Measurements from ENCODE around the gene ANTKMT. TPM values are rescaled to one million over a fixed set of nuclear protein-coding genes. Genes with fewer than 3 reads are reported as not detected.

The ANTKMT gene
- total RNA-seq, 2 experiments from 2014 or later: 14.8 to 21.1 TPM

DNA sequence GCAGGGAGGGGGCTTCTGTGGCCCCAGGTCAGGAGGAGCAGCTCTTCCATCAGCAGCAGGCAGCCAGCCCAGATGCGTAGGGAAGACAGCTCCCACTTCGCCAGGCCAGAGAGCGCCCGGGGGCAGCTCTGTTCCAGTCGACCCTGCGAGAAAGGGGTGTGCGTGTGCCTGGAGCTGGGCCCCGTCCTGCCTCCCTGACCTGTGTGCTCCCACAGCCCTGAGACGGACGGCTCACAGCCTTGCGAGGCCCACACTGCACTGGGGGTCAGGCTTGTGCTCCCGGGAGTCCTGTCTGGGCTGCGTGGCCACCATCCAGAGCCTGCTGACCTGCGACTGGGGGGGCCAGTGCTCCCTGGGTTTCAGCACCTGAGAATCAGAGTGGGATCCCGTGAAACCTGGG lies 39.1 kb downstream of the ANTKMT start:
- ATAC-seq (no peak), DNase-seq (no peak)
- Mint-ChIP-seq H3K36me3 (no peaks in the 10 kb centered on the region), H3K27ac (no peak overlapping the region), H3K4me1 (peaks cover 2% of the 10 kb centered on the region), H3K9me3 (ENCODE audit: low read depth) (no peaks in the 10 kb centered on the region), H3K27me3 (peaks cover 8% of the 10 kb centered on the region), H3K4me3 (no peak overlapping the region)
- CTCF ChIA-PET: no interaction called here

DNA sequence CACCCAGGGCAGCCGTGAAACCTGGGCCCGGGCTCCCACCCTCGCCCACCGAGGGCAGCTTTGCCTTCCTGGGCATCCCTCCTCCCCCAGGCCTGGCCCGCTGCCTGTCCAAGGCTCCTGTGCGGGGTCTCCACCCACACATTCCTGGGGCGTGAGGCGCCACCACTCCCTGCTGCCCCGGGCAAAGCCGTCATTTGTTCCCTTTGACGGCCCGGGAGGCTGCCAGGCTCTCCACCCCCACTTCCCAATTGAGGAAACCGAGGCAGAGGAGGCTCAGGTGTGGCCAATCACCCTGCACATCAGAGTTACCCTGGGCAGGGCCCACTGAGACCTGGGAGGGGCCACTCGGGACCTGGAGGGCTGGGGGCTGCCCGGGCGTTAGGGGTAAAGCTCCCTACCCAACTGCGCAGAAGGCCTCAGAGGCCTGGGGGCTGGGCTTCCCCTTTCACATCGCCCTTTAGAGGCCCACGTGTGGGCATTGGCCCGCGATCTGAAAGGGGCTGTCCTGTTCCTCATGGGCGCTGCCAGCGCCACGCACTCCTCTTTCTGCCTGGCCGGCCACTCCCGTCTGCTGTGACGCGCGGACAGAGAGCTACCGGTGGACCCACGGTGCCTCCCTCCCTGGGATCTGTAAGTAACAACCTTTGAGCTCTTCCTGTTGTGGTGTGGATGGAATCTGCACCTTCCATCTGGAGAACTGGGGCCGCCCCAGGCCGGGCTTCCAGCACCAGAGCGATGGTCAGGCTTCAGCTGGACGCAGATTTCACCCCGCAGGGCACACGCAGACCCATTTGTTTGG lies 39.8 kb downstream of the ANTKMT start, which contains the start of gene MSLN:
Gene MSLN (plus strand): TSS at position 190 of the 799 bp plus-strand sequence. CDS start 1,947 bp downstream, outside the sequence.
- no peak for DNase-seq
- Mint-ChIP-seq H3K9me3 (ENCODE audit: low read depth) (no peaks in the 10 kb centered on the region), H3K4me1 (peaks cover 2% of the 10 kb centered on the region), H3K4me3 (no peak within 1 kb of the TSS), H3K27ac (no peak within 1 kb of the TSS), H3K36me3 (no peaks in the 10 kb centered on the region), H3K27me3 (peaks cover 8% of the 10 kb centered on the region)
- no peak for ATAC-seq
- CTCF ChIA-PET: interaction anchor here (0.9 kb wide), 1 partner anchor 19 kb away, joined by 3 read pairs; no protein-coding TSS in a partner anchor

DNA sequence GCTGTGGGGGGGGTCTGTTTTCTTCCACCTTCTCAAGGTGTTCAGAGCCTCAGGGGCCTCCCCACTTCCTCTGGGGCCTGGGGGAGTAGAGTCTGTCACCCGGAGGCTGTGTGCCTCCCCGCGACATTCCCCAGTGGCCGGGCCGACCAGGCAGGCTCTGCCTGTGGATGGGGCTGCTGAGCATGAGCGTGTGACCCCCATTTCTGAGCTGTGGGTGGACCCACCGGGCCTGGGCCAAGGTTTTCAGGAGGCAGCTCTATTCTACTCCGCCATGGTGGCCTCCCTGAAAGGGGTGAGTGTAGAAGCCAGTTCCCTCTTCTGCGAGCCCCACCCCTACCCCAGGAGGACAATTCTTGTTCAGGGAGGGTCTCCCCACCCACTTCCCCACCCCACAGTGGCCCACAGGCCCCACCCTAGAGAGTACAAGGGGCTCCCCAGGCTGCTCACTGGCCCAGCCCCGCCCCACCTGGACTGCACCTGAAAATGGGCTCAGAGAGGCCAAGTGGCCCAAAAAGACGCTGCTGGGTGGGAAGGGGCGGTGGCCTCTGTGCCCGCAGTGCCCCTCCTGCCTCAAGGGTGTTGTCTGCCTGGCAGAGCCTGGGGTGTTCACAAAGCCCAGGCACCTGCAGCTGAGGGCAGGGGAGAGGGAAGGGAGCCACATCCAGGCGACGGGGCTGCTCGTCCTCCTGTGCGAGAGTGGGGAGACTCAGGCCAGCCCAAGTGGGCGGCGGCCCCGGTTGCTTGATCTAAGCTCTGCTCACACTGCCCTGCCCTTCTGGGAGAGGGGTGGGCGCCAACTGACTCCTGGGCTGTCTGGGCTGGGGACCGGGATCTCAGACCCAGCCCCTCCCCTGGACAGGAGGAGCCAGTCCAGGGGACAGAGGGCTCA lies 40.9 kb downstream of the ANTKMT start:
- no peak overlapping the region for H3K4me3 Mint-ChIP-seq
- H3K9me3 Mint-ChIP-seq (ENCODE audit: low read depth): no peaks in the 10 kb centered on the region
- H3K27ac Mint-ChIP-seq: no peak overlapping the region
- H3K4me1 Mint-ChIP-seq: peaks cover 2% of the 10 kb centered on the region
- DNase-seq (no peak), ATAC-seq (no peak)
- no peaks in the 10 kb centered on the region for H3K27me3 Mint-ChIP-seq
- no peaks in the 10 kb centered on the region for H3K36me3 Mint-ChIP-seq
- CTCF ChIA-PET: interaction anchor here (0.9 kb wide), 1 partner anchor 20 kb away, joined by 3 read pairs; no protein-coding TSS in a partner anchor

DNA sequence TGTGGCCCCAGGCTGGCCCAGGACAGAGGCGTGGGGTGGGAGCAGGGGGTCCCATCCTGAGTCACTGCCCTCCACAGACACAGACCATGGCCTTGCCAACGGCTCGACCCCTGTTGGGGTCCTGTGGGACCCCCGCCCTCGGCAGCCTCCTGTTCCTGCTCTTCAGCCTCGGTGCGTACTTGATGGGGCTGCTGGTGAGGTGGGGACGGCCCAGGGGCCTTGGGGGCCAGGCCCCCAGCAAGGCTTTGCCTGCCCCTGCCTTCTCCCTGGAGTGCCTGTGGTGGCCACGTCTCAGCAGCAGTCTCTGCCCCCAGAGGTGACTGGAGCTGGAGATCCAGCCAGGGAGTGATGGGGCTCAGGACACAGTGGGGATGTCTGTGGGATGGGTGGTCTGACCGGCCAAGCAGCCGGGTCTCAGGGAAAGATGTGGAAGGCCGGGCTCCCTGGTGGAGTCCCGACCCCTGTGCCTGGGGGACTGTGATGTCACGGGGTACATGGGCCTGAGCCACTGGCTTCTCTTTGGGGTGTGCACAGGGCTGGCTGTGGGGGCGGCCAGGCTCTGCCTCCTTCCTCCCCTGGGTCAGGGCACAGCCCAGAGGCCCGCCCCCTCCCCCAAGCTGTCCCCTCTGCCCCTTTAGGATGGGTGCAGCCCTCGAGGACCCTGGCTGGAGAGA lies 41.8 kb downstream of the ANTKMT start:
- ATAC-seq: no peak
- Mint-ChIP-seq H3K4me1 (no peaks in the 10 kb centered on the region), H3K4me3 (no peak overlapping the region), H3K36me3 (no peaks in the 10 kb centered on the region), H3K27ac (no peak overlapping the region), H3K27me3 (no peaks in the 10 kb centered on the region), H3K9me3 (ENCODE audit: low read depth) (no peaks in the 10 kb centered on the region)
- CTCF ChIA-PET: no interaction called here
- no peak for DNase-seq

DNA sequence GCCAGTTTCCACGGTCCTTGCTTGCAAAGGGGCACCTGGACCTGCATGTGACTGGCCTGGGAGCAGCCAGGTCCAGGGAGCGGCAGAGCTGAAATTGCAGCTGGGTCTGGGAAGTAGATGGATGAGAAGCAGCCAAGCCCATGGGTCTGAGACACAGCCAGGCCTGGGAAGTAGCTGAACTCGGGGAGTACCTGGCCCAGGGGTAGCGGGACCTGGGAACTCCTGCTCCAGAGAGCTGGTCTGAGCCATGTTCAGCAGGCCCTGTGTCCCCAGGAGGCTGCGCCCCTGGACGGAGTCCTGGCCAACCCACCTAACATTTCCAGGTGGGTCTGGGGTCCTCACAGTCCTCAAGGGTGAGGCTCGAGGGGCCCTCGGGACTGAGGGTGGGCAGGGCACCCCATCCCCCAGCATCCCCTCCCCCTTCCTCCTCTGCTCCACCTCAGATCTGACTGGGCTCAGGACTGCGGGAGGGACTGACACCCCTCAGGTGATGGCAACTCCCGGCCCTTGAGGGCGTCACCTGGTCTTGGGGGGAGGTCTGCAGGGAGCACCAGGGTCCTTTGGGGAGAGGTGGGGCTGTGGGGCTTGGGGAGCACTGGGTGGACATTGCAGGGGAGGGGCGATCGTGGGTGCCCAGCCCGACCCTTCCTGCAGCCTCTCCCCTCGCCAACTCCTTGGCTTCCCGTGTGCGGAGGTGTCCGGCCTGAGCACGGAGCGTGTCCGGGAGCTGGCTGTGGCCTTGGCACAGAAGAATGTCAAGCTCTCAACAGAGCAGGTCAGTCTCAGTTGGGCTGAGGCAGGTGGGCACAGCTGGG lies 42.6 kb downstream of the ANTKMT start:
- Mint-ChIP-seq H3K9me3 (ENCODE audit: low read depth) (no peaks in the 10 kb centered on the region), H3K4me3 (no peak overlapping the region), H3K4me1 (no peaks in the 10 kb centered on the region), H3K27me3 (no peaks in the 10 kb centered on the region), H3K27ac (no peak overlapping the region), H3K36me3 (no peaks in the 10 kb centered on the region)
- no peak for ATAC-seq
- no peak for DNase-seq
- CTCF ChIA-PET: no interaction called here

GRCh38 chr16:764184-764750 lies 43.3 kb downstream of the ANTKMT start:
- H3K4me1 Mint-ChIP-seq: no peaks in the 10 kb centered on the region
- CTCF ChIA-PET: no interaction called here
- H3K27me3 Mint-ChIP-seq: no peaks in the 10 kb centered on the region
- DNase-seq: no peak
- H3K36me3 Mint-ChIP-seq: no peaks in the 10 kb centered on the region
- H3K4me3 Mint-ChIP-seq: no peak overlapping the region
- no peak overlapping the region for H3K27ac Mint-ChIP-seq
- no peak for ATAC-seq
- H3K9me3 Mint-ChIP-seq (ENCODE audit: low read depth): no peaks in the 10 kb centered on the region

DNA sequence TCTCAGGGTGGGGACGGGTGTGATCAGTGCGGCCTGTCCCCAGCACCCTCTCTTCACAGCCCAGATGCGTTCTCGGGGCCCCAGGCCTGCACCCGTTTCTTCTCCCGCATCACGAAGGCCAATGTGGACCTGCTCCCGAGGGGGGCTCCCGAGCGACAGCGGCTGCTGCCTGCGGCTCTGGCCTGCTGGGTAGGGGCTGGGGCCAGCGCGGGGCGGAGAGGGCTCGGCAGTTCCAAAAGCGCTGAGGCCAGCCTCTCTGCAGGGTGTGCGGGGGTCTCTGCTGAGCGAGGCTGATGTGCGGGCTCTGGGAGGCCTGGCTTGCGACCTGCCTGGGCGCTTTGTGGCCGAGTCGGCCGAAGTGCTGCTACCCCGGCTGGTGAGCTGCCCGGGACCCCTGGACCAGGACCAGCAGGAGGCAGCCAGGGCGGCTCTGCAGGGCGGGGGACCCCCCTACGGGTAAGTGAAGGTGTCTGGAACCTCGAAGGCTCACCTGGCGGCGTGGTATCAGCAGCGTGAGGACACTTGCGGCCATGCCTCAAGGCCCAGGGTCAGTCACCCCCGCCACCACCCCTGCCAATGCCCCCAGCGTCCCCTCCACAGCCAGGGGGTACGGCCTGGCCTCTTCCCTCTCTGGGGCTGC lies 44.0 kb downstream of the ANTKMT start:
- Mint-ChIP-seq H3K27me3 (no peaks in the 10 kb centered on the region), H3K4me1 (no peaks in the 10 kb centered on the region), H3K4me3 (no peak overlapping the region), H3K36me3 (no peaks in the 10 kb centered on the region), H3K27ac (no peak overlapping the region), H3K9me3 (ENCODE audit: low read depth) (no peaks in the 10 kb centered on the region)
- no peak for DNase-seq
- ATAC-seq: no peak
- CTCF ChIA-PET: interaction anchor here (0.9 kb wide), 2 partner anchors 50 to 52 kb away, joined by 3 read pairs; partner anchors contain the start of gene METRN

GRCh38 chr16:765488-765865 lies 44.5 kb downstream of the ANTKMT start:
- CTCF ChIA-PET: interaction anchor here (0.9 kb wide), 2 partner anchors 51 to 53 kb away, joined by 3 read pairs; partner anchors contain the start of gene METRN
- no peaks in the 10 kb centered on the region for H3K9me3 Mint-ChIP-seq (ENCODE audit: low read depth)
- no peak for ATAC-seq
- no peak for DNase-seq
- H3K27me3 Mint-ChIP-seq: no peaks in the 10 kb centered on the region
- H3K4me1 Mint-ChIP-seq: no peaks in the 10 kb centered on the region
- H3K36me3 Mint-ChIP-seq: no peaks in the 10 kb centered on the region
- H3K27ac Mint-ChIP-seq: no peak overlapping the region
- H3K4me3 Mint-ChIP-seq: no peak overlapping the region

GRCh38 chr16:766008-766819 lies 45.3 kb downstream of the ANTKMT start:
- DNase-seq (no peak), ATAC-seq (no peak)
- Mint-ChIP-seq H3K36me3 (no peaks in the 10 kb centered on the region), H3K4me3 (no peak overlapping the region), H3K27ac (no peak overlapping the region), H3K9me3 (ENCODE audit: low read depth) (no peaks in the 10 kb centered on the region), H3K4me1 (no peaks in the 10 kb centered on the region), H3K27me3 (no peaks in the 10 kb centered on the region)
- CTCF ChIA-PET: interaction anchor here (0.9 kb wide), 2 partner anchors 51 to 54 kb away, joined by 3 read pairs; partner anchors contain the start of gene METRN

GRCh38 chr16:766820-767640 lies 46.1 kb downstream of the ANTKMT start:
- Mint-ChIP-seq H3K4me1 (no peaks in the 10 kb centered on the region), H3K27me3 (no peaks in the 10 kb centered on the region), H3K27ac (no peak overlapping the region), H3K36me3 (no peaks in the 10 kb centered on the region), H3K9me3 (ENCODE audit: low read depth) (no peaks in the 10 kb centered on the region), H3K4me3 (no peak overlapping the region)
- DNase-seq (no peak), ATAC-seq (no peak)
- CTCF ChIA-PET: no interaction called here

DNA sequence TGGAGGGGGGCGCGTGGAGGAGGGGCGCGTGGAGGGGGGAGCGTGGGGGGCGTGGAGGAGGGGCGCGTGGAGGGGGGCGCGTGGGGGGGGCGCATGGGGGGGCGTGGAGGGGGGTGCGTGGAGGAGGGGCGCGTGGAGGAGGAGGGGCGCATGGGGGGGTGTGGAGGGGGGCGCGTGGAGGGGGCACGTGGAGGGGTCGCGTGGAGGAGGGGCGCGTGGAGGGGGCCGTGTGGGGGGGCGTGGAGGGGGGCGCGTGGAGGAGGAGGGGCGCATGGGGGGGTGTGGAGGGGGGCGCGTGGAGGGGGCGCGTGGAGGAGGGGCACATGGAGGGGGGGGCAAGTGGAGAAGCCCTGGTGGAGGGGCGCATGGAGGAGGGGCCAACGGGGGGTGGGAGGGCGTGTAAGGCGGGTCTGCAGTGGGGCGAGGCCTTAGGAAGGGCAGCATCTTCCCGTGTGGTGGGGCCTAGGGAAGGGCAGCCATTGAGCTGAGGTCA lies 46.8 kb downstream of the ANTKMT start:
- Mint-ChIP-seq H3K4me3 (no peak overlapping the region), H3K4me1 (no peaks in the 10 kb centered on the region), H3K9me3 (ENCODE audit: low read depth) (no peaks in the 10 kb centered on the region), H3K27me3 (no peaks in the 10 kb centered on the region), H3K27ac (no peak overlapping the region), H3K36me3 (no peaks in the 10 kb centered on the region)
- ATAC-seq (no peak), DNase-seq (no peak)
- CTCF ChIA-PET: no interaction called here
